Activated CD4-positive, alpha-beta T cell treated with anti-CD3 and anti-CD28 coated beads for 36 hours (primary cell): ENCODE measurements around the gene NTM. TPM values are rescaled to one million over a fixed set of nuclear protein-coding genes. Genes with fewer than 3 reads are reported as not detected.

Experiments
- ATAC-seq: fragments of 200-7000 bp; cut with Tn5 transposase; one replicate; pipeline ENCODE4 v1.10.0; 2021; ENCODE audit warnings: mild to moderate bottlenecking, moderate library complexity
- CTCF ChIA-PET: fragments of 350-600 bp; sonication (Branson Sonifier 250); formaldehyde crosslinking; loops from one replicate; lab custom pipeline; 2021; ENCODE audit warnings: antibody characterized with exemption; lab: Charles Lee
- POLR2A ChIA-PET: fragments of 350-600 bp; sonication (Branson Sonifier 250); formaldehyde crosslinking; loops from one replicate; lab custom pipeline; 2021; ENCODE audit warnings: antibody characterized with exemption, inconsistent platforms; lab: Charles Lee
- DNase-seq: peaks from one replicate; pipeline ENCODE4 v3.0.0-alpha.2; 2020
- H3K27ac Mint-ChIP-seq: one replicate; pipeline ENCODE4 v1.8.0; 2021; ENCODE audit warnings: mixed read lengths
- H3K27me3 Mint-ChIP-seq: one replicate; pipeline ENCODE4 v1.8.0; 2021; ENCODE audit warnings: mixed read lengths
- H3K36me3 Mint-ChIP-seq: one replicate; pipeline ENCODE4 v1.8.0; 2021; ENCODE audit warnings: low read depth, mixed read lengths
- H3K4me1 Mint-ChIP-seq: one replicate; pipeline ENCODE4 v1.8.0; 2021; ENCODE audit warnings: mixed read lengths
- H3K4me3 Mint-ChIP-seq: one replicate; pipeline ENCODE4 v1.8.0; 2021; ENCODE audit warnings: mild to moderate bottlenecking, moderate library complexity, mixed read lengths
- H3K9me3 Mint-ChIP-seq: one replicate; pipeline ENCODE4 v1.8.0; 2021; ENCODE audit warnings: low read depth, mixed read lengths
- intact Hi-C, 2 experiments: fragments of 100-400 bp; cut with DNase I in 1 of 2; cut with micrococcal nuclease in 1 of 2; formaldehyde crosslinking; loops; one replicate each; pipeline versions ENCODE4 v1.14.2 to v1.15.1; 2022 to 2024; cut with DNase I, micrococcal nuclease
- total RNA-seq, 2 experiments: library from RNA; stranded (reverse); gene quantifications; one replicate each; pipeline ENCODE4 v1.2.3, GENCODE V29; 2021

NTM gene
- total RNA-seq, 2 experiments from 2014 or later, result not detected

- ChIA-PET POLR2A (no interaction called here), CTCF (no interaction called here)
- intact Hi-C loops, result no loop called here
- no peak overlapping the region for H3K4me3 Mint-ChIP-seq
- DNase-seq, result no peak
- H3K9me3 Mint-ChIP-seq, result no peaks in the 10 kb centered on the region
- no peaks in the 10 kb centered on the region for H3K36me3 Mint-ChIP-seq
- H3K4me1 Mint-ChIP-seq, result no peaks in the 10 kb centered on the region
- no peaks in the 10 kb centered on the region for H3K27me3 Mint-ChIP-seq
- H3K27ac Mint-ChIP-seq, result no peak overlapping the region
- no peak for ATAC-seq
Observed at GRCh38 chr11:131350872-131351271, 19.5 kb upstream of the NTM start.

GRCh38 chr11:131351848-131352247, 18.6 kb upstream of the NTM start:
- ATAC-seq (no peak), DNase-seq (no peak)
- H3K9me3 Mint-ChIP-seq, result no peaks in the 10 kb centered on the region
- POLR2A ChIA-PET, result no interaction called here
- CTCF ChIA-PET, result no interaction called here
- H3K36me3 Mint-ChIP-seq, result no peaks in the 10 kb centered on the region
- intact Hi-C loops, result no loop called here
- no peak overlapping the region for H3K27ac Mint-ChIP-seq
- no peak overlapping the region for H3K4me3 Mint-ChIP-seq
- no peaks in the 10 kb centered on the region for H3K27me3 Mint-ChIP-seq
- H3K4me1 Mint-ChIP-seq, result no peaks in the 10 kb centered on the region

GRCh38 chr11:131353766-131354165, 16.6 kb upstream of the NTM start:
- CTCF ChIA-PET, result no interaction called here
- Mint-ChIP-seq H3K9me3 (no peaks in the 10 kb centered on the region), H3K36me3 (no peaks in the 10 kb centered on the region), H3K27me3 (no peaks in the 10 kb centered on the region), H3K27ac (no peak overlapping the region), H3K4me1 (no peaks in the 10 kb centered on the region), H3K4me3 (no peak overlapping the region)
- intact Hi-C loops, result no loop called here
- POLR2A ChIA-PET, result no interaction called here
- DNase-seq (no peak), ATAC-seq (no peak)

- Mint-ChIP-seq H3K4me3 (no peak overlapping the region), H3K36me3 (no peaks in the 10 kb centered on the region), H3K27ac (no peak overlapping the region), H3K4me1 (no peaks in the 10 kb centered on the region), H3K9me3 (no peaks in the 10 kb centered on the region), H3K27me3 (no peaks in the 10 kb centered on the region)
- CTCF ChIA-PET, result no interaction called here
- POLR2A ChIA-PET, result no interaction called here
- intact Hi-C loops, result no loop called here
- DNase-seq, result no peak
- ATAC-seq, result no peak
Observed at GRCh38 chr11:131354251-131354701, 16.1 kb upstream of the NTM start.

GRCh38 chr11:131356206-131356605, 14.2 kb upstream of the NTM start:
- no peak for ATAC-seq
- DNase-seq, result no peak
- H3K27me3 Mint-ChIP-seq, result no peaks in the 10 kb centered on the region
- intact Hi-C loops, result no loop called here
- no peaks in the 10 kb centered on the region for H3K4me1 Mint-ChIP-seq
- POLR2A ChIA-PET, result no interaction called here
- no peak overlapping the region for H3K4me3 Mint-ChIP-seq
- no peaks in the 10 kb centered on the region for H3K36me3 Mint-ChIP-seq
- H3K9me3 Mint-ChIP-seq, result no peaks in the 10 kb centered on the region
- H3K27ac Mint-ChIP-seq, result no peak overlapping the region
- CTCF ChIA-PET, result no interaction called here

GRCh38 chr11:131365329-131365930, 5.0 kb upstream of the NTM start:
- Mint-ChIP-seq H3K27me3 (peaks cover 13% of the 10 kb centered on the region), H3K27ac (no peak overlapping the region), H3K9me3 (peaks cover 2% of the 10 kb centered on the region), H3K4me3 (no peak overlapping the region), H3K4me1 (no peaks in the 10 kb centered on the region), H3K36me3 (no peaks in the 10 kb centered on the region)
- ChIA-PET POLR2A (no interaction called here), CTCF (interaction anchor here (0.7 kb wide), 1 partner anchor 49 kb away, joined by 3 read pairs; no protein-coding TSS in a partner anchor)
- DNase-seq (no peak), ATAC-seq (no peak)
- intact Hi-C loops, result no loop called here

GRCh38 chr11:131370901-131371790, 731 bp downstream of the NTM start:
- DNase-seq (no peak), ATAC-seq (no peak)
- Mint-ChIP-seq H3K36me3 (no peaks in the 10 kb centered on the region), H3K9me3 (peaks cover 2% of the 10 kb centered on the region), H3K4me1 (no peaks in the 10 kb centered on the region), H3K27ac (no peak overlapping the region), H3K4me3 (no peak overlapping the region), H3K27me3 (peaks cover 11% of the 10 kb centered on the region)
- intact Hi-C loops, result no loop called here
- ChIA-PET CTCF (no interaction called here), POLR2A (interaction anchor here (0.6 kb wide), 1 partner anchor 790 kb away, joined by 3 read pairs; no protein-coding TSS in a partner anchor)

DNA sequence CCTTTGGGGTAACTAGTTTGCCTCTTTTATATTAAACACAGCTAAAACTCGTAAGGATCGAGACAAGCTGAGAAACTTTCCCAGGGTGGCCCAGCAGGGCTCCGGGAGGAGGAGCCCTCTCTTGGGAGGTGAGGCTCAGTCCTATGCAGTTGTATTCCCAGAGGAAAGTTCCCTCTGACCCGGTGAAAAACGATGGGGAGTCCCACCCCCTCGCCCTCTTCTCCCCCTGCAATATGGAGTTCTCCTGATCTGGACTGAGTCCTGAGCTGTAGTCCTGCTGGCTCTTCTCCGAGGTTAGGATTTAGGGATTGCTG, 1.3 kb downstream of the NTM start:
- POLR2A ChIA-PET, result no interaction called here

DNA sequence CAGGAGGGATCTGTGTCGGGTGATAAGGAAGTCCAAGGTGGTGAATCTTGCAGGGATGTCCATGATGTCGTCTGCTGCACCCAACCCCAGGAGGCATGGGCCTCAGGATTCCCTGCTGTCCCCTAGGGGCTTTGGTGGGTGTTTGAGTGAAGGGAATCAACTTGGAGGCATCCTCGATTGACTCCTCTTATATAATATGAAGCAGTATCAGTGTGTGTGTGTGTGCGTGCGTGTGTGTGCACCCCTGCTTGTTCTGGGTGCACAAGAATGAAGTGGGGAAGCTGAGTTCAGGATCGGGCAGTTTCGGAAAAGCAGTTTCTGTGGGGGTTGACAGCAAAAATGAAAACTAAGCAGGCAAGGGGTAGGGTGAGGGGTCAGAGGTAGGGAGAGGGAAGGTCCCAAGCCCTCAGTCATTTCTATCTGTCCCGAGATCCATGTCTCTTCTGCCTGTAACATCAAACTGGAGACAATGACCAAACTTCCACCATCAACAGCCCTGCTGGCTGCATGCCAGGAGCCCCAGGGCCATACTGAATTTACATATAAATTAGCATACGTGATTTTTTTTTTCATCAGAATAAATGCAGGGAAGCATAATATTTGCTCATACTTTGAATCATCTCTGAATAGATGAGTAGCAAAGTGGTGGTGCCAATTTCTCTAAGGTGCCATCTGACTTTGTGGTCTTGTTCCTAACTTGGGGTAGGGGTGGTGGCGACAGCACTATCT, 2.0 kb downstream of the NTM start:
- ATAC-seq (no peak), DNase-seq (no peak)
- intact Hi-C loops, result no loop called here
- Mint-ChIP-seq H3K4me3 (no peak overlapping the region), H3K27me3 (peaks cover 13% of the 10 kb centered on the region), H3K9me3 (peaks cover 2% of the 10 kb centered on the region), H3K4me1 (no peaks in the 10 kb centered on the region), H3K27ac (no peak overlapping the region), H3K36me3 (no peaks in the 10 kb centered on the region)
- POLR2A ChIA-PET, result no interaction called here
- CTCF ChIA-PET, result no interaction called here

More for the DNA sequence above, 1.3 kb downstream of the NTM start:
- intact Hi-C loops, result no loop called here
- Mint-ChIP-seq H3K4me3 (no peak overlapping the region), H3K27ac (no peak overlapping the region), H3K27me3 (peaks cover 13% of the 10 kb centered on the region), H3K9me3 (peaks cover 2% of the 10 kb centered on the region), H3K4me1 (no peaks in the 10 kb centered on the region), H3K36me3 (no peaks in the 10 kb centered on the region)
- DNase-seq, result no peak
- CTCF ChIA-PET, result no interaction called here
- no peak for ATAC-seq

GRCh38 chr11:131373095-131373725, 2.8 kb downstream of the NTM start:
- POLR2A ChIA-PET, result interaction anchor here (0.6 kb wide), 1 partner anchor 328 kb away, joined by 4 read pairs; no protein-coding TSS in a partner anchor
- no peak overlapping the region for H3K4me3 Mint-ChIP-seq
- ATAC-seq (no peak), DNase-seq (no peak)
- no peaks in the 10 kb centered on the region for H3K36me3 Mint-ChIP-seq
- no peaks in the 10 kb centered on the region for H3K4me1 Mint-ChIP-seq
- CTCF ChIA-PET, result no interaction called here
- intact Hi-C loops, result no loop called here
- peaks cover 2% of the 10 kb centered on the region for H3K9me3 Mint-ChIP-seq
- no peak overlapping the region for H3K27ac Mint-ChIP-seq
- peaks cover 11% of the 10 kb centered on the region for H3K27me3 Mint-ChIP-seq

- Mint-ChIP-seq H3K27ac (no peak overlapping the region), H3K36me3 (no peaks in the 10 kb centered on the region), H3K4me3 (no peak overlapping the region), H3K4me1 (no peaks in the 10 kb centered on the region), H3K9me3 (peaks cover 2% of the 10 kb centered on the region), H3K27me3 (peaks cover 10% of the 10 kb centered on the region)
- ATAC-seq (no peak), DNase-seq (no peak)
- ChIA-PET POLR2A (no interaction called here), CTCF (no interaction called here)
- intact Hi-C loops, result no loop called here
Observed at GRCh38 chr11:131373756-131374155, 3.3 kb downstream of the NTM start.
